Smooth muscle cell of bladder (primary cell): ENCODE results near the gene CDH18. TPM values are rescaled to one million over a fixed set of nuclear protein-coding genes. Genes with fewer than 3 reads are reported as not detected.

Experiments used
- total RNA-seq: library from RNA; depleted of rRNA; stranded (reverse); fragments of >200 nt; gene quantifications from 2 replicates; pipeline ENCODE4 v1.2.3, GENCODE V29; 2014

The CDH18 gene
- 0.71 and 1.3 TPM in 2 replicates for total RNA-seq

GRCh38 chr5:19987612-19988361 is at the start of gene CDH18:
TSS of gene CDH18 (minus strand) at chr5:19988200. CDS start at chr5:19838986, 149,214 bp downstream.

